NCI-H1105 treated with DMSO at 0.1 percent for 48 hours (cell line): ENCODE results near the gene FYB1.

Experiments used
- DNase-seq: peaks from one replicate; lab custom pipeline; 2025; lab: John Stamatoyannopoulos, UW

Gene FYB1

DNA sequence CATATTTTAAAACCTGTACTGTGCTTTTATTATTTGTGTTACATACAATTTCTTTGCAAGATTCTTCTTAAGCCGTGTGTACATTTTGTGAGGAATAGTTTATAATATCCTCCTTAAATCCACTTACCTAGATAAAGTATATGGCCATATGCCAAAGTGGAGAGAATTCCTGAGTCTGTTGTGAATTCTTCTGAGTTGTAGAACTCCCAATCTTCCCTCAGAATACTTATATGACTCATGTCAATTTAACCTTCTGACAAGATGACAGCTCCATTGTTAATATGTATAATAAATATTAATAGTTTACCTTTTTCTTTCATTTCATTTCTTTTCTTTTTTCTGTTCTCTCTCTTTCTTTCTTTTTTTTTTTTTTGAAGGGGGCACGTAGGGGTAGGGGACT lies 139.2 kb downstream of the FYB1 start:
- no peak for DNase-seq

DNA sequence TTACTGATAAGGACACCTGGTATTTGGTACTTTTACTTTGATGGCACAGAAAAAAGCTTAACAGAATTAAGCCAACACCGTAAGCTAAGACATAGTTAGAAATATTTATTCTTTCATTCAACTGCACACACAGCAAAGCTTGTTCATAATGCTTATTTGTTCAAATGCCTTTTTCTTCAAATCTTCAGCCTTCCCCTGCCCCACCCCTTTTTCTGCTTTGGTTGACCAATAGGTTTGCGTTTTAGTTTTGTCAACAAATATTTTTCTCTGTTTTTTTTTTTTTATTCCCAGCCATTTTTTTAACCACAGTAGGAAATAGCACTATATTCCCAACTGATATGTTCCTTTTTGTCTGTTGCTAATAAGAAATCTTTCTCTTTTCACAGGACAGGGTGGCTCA lies 140.2 kb downstream of the FYB1 start:
- no peak for DNase-seq

DNA sequence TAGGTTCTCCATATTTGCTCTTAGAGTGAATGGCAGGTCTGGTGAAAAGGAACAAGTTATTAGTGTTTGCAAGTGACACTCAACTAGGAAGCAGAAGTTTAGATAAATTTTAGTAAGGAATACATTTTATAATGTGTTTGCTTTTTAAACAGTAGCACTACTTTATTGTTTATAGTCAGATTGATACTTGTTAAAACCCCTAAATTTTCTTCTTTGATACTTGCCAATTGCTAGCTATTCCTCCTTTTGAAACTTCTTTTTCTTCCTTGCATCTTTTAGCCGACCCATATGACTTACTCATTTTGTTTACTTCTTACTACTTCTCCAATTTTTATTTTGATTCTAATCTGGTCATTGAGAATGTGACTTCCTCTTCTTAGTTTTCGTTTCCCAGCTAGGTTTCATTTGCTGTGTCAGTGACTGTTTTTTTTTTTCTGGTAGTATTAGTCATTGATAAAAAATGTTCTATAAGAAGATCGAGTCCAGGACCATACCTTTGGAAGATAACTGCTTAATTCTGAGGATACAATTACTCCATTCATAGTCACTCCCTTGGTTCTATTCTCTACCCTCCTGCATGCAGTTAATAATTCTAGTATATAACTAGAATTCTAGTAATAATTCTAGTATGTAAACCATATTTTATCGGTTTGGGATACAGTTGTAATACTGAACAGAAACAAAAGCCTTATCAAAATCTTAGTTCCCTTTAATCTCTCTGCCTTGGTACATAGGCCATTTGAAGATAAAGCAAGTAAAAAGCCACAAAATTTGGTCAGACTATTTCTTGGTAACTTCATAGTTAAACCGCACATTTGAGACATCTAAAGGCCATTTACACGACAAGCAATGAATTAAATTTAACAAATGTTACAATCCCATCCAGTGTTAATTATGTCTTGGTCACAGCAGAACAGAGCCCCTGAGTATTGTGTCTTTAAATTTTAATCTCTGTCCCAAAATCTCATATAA lies 142.3 kb downstream of the FYB1 start:
- no peak for DNase-seq

DNA sequence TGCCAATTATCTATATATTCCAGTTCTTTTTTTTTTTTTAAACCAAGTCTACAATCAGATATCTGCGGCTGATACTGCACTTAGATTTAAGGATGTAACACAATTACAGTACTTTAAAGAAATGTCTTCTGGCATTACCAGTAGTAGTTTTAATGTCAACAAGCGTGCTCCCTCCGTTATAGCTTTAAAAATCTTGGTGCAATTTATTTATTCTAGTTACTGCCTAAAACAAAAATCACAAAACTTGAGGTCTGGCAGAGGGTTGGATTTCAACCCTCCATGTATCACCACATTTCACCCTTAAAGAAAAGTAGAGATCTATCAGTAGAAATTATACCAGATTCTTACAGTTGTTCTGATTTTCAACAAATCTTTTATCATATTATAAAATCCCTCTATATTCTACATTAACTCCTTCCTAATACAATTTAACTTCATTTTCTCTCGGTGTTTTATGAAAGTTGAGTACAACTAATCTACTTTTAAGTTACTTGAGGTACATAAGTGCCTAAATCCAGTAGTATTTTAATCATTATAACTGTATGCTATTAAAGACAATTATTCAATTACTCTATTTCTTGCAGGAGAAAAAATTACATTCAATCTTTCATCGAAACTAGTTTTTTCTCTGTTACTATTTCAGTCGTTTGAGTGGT lies 143.1 kb downstream of the FYB1 start:
- no peak for DNase-seq

DNA sequence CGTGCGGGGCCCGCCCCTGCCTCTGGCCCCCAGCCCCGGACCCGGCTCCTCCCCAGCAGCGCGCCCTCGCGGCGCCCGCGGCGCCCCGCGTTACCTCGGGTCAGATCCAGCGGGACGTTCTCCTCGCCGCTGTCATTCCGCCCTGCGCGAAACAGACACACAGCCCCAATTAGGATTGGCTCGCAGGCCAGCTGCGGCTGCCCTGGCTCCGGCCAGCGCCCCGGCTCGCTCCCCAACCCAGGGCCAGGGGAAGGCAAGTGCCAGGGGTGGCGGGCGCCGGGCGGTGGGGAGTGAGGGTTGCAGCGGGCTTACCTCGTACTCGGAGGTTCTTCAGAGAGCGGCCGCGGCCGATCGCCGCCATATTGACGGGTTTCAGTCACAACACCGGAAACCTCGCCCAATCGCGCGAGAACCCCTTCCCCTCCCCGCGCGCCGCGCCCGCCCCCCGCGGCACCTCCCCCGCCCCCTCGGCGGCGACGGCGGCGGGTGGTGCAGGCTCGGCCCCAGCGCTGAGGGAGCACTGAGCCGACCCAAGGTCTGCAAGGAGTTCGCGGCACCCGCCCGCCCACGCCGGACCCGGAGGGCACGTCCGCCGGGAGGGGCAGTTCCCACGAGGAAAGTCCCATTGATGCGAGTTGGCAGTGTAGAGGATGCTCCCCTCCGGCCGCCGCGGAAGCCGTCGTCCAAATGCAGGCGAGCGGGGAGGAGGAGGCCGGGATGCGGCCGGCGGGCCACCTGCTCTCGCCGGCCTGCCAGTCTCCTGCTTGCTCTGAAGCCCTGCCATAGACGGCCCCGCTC lies 145.1 kb downstream of the FYB1 start, which contains the start of gene RICTOR:
Gene RICTOR (minus strand): TSS at position 383 of the 798 bp plus-strand sequence. CDS start 22 bp downstream, at position 361.
- peak; percentile 86 for DNase-seq

DNA sequence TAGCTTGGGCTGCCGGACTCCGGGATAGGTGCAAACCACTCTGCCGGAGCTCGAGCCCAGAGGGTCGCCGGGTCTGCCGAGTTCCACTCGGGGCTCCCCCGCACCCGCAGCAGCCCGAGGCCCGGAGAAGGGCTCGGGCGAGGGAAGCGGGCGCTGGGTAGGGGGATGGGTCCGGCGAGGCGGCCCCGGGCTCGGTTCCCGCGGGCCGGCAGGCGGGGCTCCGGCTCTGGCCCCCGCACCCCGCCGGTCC lies 145.7 kb downstream of the FYB1 start:
- no peak for DNase-seq

DNA sequence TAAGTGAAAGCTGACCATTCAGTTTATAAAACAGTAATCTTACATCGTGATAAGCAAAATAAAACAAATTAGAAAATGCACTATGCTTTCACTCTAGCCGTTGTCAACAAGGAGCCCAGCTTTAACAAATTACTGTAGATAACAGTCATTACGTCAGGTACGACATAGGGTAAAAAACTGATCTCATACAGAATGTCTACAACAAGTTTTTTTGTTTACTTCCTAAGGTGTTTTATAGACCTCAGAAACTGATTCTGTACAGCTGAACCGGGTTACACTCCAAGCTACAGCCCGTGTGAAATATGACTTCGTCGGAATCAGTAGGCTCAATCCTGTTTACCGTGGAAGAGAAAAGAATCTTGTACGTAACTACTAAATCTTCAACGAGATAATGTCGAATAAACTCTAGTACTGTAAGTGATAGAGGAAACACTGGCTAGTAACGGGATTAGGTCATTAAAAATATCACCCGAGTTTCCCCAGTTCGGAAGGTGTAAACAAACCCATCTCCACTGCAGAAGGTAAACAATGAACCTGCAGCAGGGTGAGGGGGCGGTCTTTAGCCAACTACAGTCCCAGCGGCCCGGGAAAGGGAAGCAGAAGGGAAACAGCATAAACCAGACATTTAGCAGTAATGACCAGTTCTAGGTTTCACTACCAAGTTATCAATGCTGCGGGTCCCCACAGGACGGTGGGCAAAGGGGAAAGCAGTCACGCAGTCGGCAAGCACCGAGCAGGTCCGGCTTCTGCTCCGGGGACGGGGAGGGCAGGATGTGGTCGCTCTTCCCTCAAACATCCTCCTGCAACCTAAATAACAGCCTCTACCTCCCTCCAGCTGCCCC lies 146.2 kb downstream of the FYB1 start:
- peak; percentile 58 for DNase-seq

DNA sequence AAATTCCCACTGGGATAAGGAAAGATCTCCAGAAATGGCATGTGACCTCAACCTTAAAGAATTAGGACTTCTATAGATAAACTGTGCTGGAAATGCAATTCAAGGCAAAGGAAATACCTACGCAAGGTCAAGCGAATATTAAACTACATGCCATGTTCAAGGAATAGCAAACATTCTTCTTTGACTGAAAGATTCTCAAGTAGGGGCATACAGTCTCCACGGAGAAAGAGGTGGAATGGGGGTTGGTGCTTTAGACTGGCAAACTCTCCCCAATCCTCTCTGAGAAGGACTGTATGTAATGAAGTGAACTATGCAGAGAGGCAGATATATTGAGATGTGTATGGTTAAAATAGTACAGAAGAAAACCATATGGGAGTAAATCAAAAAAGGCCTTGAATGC lies 151.3 kb downstream of the FYB1 start:
- no peak for DNase-seq

DNA sequence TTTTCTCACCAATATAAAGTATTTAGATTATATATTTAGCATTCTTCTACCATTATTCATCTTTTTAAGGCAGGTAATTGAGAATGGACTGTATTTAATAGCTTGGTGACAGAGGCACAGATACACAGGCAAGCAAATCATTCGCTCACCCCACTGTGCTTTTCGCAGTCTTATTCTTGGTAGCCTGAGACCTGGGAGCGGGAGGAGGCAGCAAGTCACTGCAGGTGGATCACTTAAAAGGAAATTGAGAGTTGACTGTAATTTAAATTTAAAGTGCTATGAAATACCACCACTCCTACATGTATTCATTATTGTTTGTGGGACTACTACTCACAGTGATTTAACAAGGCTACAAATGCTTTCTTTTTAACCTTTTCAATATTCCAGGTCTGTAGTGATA lies 154.9 kb downstream of the FYB1 start:
- DNase-seq = no peak

DNA sequence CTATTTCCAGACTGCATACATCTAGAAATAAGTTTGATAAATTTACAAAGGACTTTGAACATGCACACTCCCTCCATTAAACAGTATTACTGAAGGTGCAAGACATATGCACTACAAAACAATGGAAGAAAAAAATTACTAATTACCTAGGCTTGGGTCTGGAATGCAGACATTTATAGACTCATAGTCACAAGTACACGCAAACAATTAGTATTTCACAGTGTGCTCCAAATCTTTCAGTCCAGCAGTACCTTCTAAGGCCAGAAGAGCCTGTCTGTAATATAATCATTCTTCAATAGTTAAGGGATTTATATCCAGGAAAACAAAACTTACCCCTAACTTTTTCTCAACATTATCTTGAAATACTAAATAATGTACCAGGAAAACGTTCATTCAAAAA lies 156.3 kb downstream of the FYB1 start:
- DNase-seq = no peak

DNA sequence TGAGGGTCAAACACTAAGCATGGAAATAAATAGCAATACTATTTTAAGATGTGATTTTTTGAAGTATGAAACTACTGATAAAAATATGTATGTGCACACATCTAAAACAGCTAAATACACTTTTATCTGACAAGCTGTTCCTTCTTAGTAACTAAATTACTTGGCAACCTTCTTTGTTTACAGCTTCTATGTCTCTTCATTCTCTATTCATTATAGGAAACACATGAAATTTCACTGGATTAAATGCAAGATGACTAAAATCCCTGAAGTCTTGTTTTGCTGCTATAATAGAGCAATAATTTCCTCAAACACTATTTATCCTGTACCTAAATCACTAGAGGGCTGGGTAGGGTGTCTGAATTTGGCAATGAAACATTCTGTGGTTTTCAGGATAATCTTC lies 156.8 kb downstream of the FYB1 start:
- DNase-seq = no peak

DNA sequence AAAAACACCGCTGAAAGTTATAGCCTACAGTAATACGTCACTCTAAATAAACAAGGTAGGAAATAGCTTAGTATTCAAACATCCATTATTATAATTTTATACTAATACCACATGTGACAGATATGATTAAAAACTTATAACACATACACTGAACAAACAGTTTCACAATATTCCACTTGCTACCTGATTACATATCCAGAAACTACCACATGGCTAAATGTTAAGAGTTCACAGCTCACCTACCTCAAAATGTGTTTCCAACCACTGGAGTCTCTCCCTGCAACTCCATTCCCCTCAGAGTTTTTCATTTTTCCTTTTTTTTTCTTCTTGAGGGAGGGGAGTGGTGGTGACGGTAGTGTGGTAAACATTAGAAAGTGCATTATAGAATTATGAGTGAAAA lies 157.3 kb downstream of the FYB1 start:
- no peak for DNase-seq

DNA sequence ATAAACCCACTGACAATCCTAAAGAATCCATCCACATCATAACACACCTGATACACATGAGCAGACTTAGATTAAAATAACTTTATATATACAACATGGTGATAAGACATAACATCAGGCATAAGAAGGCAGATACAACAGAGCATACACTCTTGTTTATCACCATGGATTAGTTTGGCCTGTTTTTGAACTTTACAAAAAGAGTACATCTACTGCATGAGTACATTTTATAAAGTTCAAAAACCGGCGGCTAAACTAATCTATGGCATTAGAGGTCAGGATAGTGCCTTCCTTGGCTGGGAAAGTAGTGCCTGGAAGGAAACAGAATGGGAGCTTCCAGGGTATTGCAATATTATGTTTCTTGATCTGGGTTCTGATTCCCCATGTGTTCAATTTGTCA lies 160.3 kb downstream of the FYB1 start:
- DNase-seq = no peak

DNA sequence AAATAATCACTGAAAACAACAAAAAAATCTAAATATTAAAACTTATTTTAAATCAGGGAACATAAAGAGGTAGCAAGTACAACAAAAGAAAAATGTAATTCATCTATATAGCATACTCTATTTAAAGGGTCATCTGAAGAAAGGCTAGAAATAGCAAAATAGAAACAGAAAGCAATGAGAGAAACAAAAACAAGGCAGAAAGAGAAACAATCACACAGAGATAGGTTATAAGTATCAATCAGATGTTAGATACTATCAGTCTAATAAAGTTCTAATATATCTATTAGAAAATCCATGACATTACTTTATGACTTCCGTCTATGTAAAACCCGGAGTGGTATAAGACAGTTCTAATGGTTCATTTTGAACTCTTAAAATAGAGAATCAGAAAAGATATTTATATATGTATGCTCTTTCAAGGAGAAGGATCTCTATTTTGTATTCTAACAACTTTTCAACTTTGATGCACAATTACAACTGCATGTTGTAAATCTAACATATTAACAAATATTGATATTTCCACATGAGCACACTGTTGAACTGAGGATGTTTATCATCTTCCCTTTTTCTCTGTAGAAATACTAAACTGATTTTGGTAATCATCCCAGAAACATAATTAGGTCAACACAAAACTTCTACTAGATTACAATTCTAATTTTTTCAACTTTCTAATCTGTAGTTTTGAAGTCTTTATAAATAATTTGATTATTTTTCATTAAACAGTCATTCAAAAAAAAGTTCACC lies 161.0 kb downstream of the FYB1 start:
- DNase-seq = no peak

DNA sequence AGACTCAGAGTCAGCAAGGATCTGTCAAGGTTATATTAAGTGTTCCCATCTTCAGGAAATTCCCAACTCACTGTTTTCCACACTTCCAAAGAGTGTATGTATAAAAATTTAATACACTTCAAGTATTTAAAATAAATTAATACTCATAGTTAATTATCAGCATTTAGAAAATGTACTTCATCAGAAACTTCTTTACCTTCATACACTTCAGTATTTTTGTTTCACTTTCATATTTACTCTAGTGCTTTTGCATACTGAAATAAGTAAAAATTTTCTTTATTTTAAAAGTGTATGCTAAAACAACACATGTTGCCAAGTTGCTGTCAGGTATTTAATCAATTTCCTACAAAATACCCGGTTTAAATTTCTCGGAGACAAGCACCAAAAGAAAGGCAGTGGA lies 161.6 kb downstream of the FYB1 start:
- no peak for DNase-seq

DNA sequence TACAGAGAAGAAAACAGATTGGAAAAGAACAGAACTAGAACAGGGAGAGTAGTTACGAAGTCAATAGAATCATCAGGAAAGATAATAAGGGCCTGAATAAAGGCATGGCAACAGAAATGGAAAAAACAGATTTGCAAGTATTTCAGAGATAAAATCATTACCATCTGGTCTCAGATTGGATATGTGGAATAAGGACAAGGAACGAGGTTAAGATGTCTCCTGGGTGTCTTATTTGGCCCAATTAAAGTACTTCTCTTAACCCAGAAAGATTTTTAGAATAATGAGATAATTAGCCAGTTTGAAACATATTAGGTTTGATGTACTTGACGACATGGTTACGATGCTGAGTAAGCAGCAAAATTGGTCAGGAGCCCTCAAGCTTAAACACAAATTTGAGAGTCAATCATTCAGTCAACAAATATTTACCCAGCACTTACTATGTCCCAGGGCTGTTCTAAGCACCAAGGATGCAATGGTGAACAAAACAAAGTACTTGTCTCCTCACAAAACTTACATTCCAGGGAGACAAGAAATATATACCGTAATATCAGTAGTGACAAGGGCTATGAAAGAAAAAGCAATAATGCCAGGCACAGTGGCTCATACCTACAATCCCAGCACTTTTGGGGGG lies 163.5 kb downstream of the FYB1 start:
- no peak for DNase-seq
